Esophagus squamous epithelium (tissue), 5 donors: Measurements from ENCODE around the gene MRPS10. TPM values are rescaled to one million over a fixed set of nuclear protein-coding genes. Genes with fewer than 3 reads are reported as not detected.

ENCODE experiments used
- DNase-seq: peaks from one replicate; lab custom pipeline; 2025; lab: John Stamatoyannopoulos, UW
- H3K27ac ChIP-seq, 4 donors: fragments of 200-600 bp; sonication (generic); one replicate each; pipeline ENCODE4 v1.5.1; 2016 to 2019; ENCODE audit warnings: mild to moderate bottlenecking in 1 of 4
- H3K27me3 ChIP-seq, 4 donors: fragments of 200-600 bp; sonication (generic); 1 replicate in 3 of 4; 2 replicates in 1 of 4; pipeline versions ENCODE4 v1.5.1 to v1.6.0; 2017 to 2021; ENCODE audit warnings: antibody characterized with exemption in 1 of 4
- H3K36me3 ChIP-seq, 3 donors: fragments of 200-600 bp; sonication (generic); one replicate each; pipeline ENCODE4 v1.5.1; 2016 to 2019
- H3K4me1 ChIP-seq, 3 donors: fragments of 200-600 bp; sonication (generic); one replicate each; pipeline ENCODE4 v1.5.1; 2017 to 2019
- H3K4me3 ChIP-seq, 4 donors: fragments of 200-600 bp; sonication (generic); 1 replicate in 3 of 4; 2 replicates in 1 of 4; pipeline ENCODE4 v1.5.1; 2016 to 2019; ENCODE audit warnings: mild to moderate bottlenecking in 2 of 4, moderate library complexity in 1 of 4
- H3K9me3 ChIP-seq, 3 donors: fragments of 200-600 bp; sonication (generic); one replicate each; pipeline ENCODE4 v1.5.1; 2016 to 2019
- CTCF ChIP-seq, 6 experiments: fragments of 450-650 bp in 4 of 6; fragments of 200-600 bp in 2 of 6; sonication (generic) in 2 of 6; IDR thresholded peaks; one replicate each; pipeline ENCODE4 v1.5.1; 2016 to 2019; ENCODE audit warnings: antibody characterized with exemption in 6 of 6, mild to moderate bottlenecking in 4 of 6, moderate library complexity in 4 of 6
- POLR2A ChIP-seq, 4 donors: fragments of 450-650 bp; IDR thresholded peaks; one replicate each; pipeline ENCODE4 v1.6.1; 2017; ENCODE audit warnings: antibody characterized with exemption in 4 of 4, mild to moderate bottlenecking in 4 of 4, moderate library complexity in 3 of 4
- WGBS, 2 donors: methylation state at CpG; one replicate each; pipeline ENCODE4 v1.1.5; 2018; 5-methylcytosine and 5-hydroxymethylcytosine counted together
- intact Hi-C: fragments of 100-400 bp; cut with DNase I; formaldehyde crosslinking; loops from one replicate; pipeline ENCODE4 v1.15.0; 2022
- total RNA-seq, 4 donors: library from RNA; depleted of rRNA; stranded (reverse); fragments of >200 nt; gene quantifications; one replicate each; pipeline ENCODE4 v1.1.0, GENCODE V29; 2016
- donor health status: DM: yes; HTN: yes; CAD: no.

The MRPS10 gene
- total RNA-seq, 4 donors from 2014 or later, result 40.3 to 70.3 (median 46.2) TPM

- TF ChIP-seq CTCF (IDR thresholded peaks at IDR 0.05) (no peak), POLR2A (IDR thresholded peaks at IDR 0.05) (no peak)
- Histone ChIP-seq H3K4me3 (no peak overlapping the region), H3K27ac (peak overlapping the region in 2 of 4 donors; percentile 40 to 90), H3K9me3 (no peaks in the 10 kb centered on the region), H3K36me3 (peaks cover 0 to 88% (median 0%) of the 10 kb centered on the region in 3 donors), H3K4me1 (peaks cover 0 to 50% (median 2%) of the 10 kb centered on the region in 3 donors), H3K27me3 (no peaks in the 10 kb centered on the region)
- intact Hi-C loops, result no loop called here
- DNase-seq, result no peak
- WGBS, 2 donors, result 80 to 89% methylated on average over 3 of the region's 3 CpGs
Measured at GRCh38 chr6:42232035-42232434, 14.4 kb upstream of the MRPS10 start.

GRCh38 chr6:42230345-42231321, 13.0 kb upstream of the MRPS10 start:
- intact Hi-C loops, result no loop called here
- Histone ChIP-seq H3K36me3 (peaks cover 0 to 74% (median 0%) of the 10 kb centered on the region in 3 donors), H3K4me3 (no peak overlapping the region), H3K4me1 (peaks cover 0 to 64% (median 14%) of the 10 kb centered on the region in 3 donors), H3K9me3 (no peaks in the 10 kb centered on the region), H3K27ac (peak overlapping the region; percentile 34 to 90 (median 42)), H3K27me3 (no peaks in the 10 kb centered on the region)
- TF ChIP-seq CTCF (IDR thresholded peaks at IDR 0.05) (peak in 4 of 6 experiments; percentile 10 to 60 (median 37)), POLR2A (IDR thresholded peaks at IDR 0.05) (no peak)
- no peak for DNase-seq
- 55 to 67% methylated on average over 6 to 8 of the region's 8 CpGs for WGBS, 2 donors

GRCh38 chr6:42229506-42230119, 12.0 kb upstream of the MRPS10 start:
- H3K4me3 ChIP-seq, result no peak overlapping the region
- no peaks in the 10 kb centered on the region for H3K27me3 ChIP-seq
- WGBS, 2 donors, result 50 to 56% methylated on average over 5 to 6 of the region's 6 CpGs
- no peaks in the 10 kb centered on the region for H3K9me3 ChIP-seq
- TF ChIP-seq CTCF (IDR thresholded peaks at IDR 0.05) (no peak), POLR2A (IDR thresholded peaks at IDR 0.05) (no peak)
- DNase-seq, result no peak
- peaks cover 0 to 64% (median 0%) of the 10 kb centered on the region in 3 donors for H3K36me3 ChIP-seq
- H3K27ac ChIP-seq, result peak overlapping the region in 2 of 4 donors; percentile 40 to 90
- peaks cover 0 to 74% (median 20%) of the 10 kb centered on the region in 3 donors for H3K4me1 ChIP-seq
- intact Hi-C loops, result no loop called here

- WGBS, 2 donors, result 83 to 92% methylated on average over 15 of the region's 15 CpGs
- DNase-seq, result no peak
Measured at GRCh38 chr6:42228305-42228704, 10.6 kb upstream of the MRPS10 start.

More at GRCh38 chr6:42228305-42228704, 10.6 kb upstream of the MRPS10 start:
- H3K4me3 ChIP-seq, result no peak overlapping the region
- peak overlapping the region in 3 of 4 donors; percentile 83 to 91 (median 90) for H3K27ac ChIP-seq
- peaks cover 0 to 85% (median 24%) of the 10 kb centered on the region in 3 donors for H3K4me1 ChIP-seq
- no peaks in the 10 kb centered on the region for H3K9me3 ChIP-seq
- intact Hi-C loops, result no loop called here
- no peak for TF ChIP-seq CTCF (IDR thresholded peaks at IDR 0.05)
- no peak for TF ChIP-seq POLR2A (IDR thresholded peaks at IDR 0.05)
- H3K36me3 ChIP-seq, result peaks cover 0 to 52% (median 0%) of the 10 kb centered on the region in 3 donors
- H3K27me3 ChIP-seq, result no peaks in the 10 kb centered on the region
